ENCODE results near the gene ETV5.
A peak's percentile ranks its signal among the peaks of the same experiment; 100 is the strongest.

The ETV5 gene

DNA sequence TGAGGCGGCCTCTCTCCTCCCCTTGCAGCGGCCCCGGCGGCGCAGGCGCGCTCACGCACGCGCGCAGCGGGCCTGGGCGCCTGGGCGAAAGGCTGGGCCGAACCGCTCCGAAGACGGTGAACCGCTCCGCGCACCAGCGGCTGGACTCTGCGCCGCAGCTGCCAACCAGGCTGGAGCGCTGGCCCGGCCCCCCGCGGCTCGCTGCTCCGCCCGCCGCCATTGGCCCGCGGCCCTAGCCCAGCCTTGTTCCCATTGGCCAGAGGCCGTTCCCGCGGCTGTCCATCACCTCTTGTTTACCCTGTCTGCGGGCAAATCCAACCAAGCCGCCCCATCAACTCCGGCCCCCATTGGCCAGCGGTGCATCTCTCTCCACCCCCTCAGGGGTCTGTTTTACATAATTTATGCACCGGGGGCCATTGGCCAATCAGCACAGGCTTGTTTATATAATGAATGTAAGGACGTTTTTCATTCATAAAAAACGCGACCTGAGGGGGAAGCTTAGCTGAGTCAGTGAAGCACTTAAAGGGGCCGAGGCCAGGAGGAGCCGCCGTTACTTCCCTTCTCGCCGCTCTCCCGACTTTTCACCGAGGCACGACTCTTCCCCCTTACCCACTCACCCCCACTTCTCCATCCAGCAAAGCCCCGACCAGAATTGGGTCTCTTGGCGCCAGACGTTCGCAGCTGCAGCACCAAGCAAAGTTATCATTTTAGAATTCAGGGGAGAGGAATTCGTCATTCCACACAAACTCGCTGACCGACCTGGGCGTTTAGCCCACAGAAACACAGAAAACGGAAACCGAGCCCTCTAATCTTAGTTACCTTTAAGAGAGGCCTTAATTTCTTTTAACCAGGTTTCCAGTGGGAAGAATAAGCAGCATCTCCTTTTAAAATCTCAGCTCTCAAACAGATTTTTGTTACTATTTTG, at the start of gene ETV5:
TSS of gene ETV5 (minus strand) at position 149 of the 925 bp plus-strand sequence. CDS start 3,221 bp downstream, outside the sequence.
- DNase-seq (ENCODE audit: low spot score) = peak; percentile 99

DNA sequence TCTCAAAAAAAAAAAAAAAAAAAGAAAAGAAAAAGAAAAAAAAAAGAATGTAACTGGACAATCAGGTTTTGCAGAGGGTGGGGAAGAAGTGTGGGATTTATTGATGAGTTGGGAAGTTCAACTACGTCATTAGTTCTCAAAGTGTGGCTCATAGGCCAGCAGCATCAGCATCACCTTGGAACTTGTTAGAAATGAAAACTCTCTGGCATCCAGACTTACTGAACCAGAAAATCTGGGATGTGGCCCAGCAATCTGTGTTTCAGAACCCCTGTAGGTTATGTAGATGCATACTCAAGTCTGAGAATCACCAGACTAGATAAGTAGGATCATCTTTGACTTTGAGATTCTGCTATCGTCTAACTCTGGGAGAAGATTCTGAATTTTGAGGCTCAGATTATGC, 45.8 kb upstream of the ETV5 start:
- DNase-seq (ENCODE audit: low spot score) = no peak

GRCh38 chr3:186152889-186153292, 44.0 kb upstream of the ETV5 start:
- no peak for DNase-seq (ENCODE audit: low spot score)

DNA sequence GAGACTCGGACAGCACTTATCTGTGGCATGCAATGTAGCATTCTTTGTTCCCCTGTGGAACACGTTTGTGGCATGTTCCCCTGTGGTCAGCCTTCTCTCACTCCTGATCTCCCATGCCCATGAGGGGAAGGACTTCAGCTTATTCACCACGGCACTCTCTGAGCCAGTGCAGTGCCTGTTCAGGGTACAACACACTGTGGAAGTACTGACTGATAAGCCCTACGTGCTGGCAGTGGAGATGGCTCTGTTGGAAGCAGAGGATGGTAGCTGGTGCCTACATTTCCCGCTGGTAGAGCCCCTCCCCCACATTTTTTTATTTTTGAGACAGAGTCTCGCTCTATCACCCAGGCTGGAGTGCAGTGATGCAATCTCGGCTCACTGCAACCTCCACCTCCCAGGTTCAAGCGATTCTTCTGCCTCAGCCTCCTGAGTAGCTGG, 43.5 kb upstream of the ETV5 start:
- DNase-seq (ENCODE audit: low spot score) = no peak

GRCh38 chr3:186151077-186151971, 42.4 kb upstream of the ETV5 start:
- DNase-seq (ENCODE audit: low spot score) = no peak

- DNase-seq (ENCODE audit: low spot score) = no peak
Observed at GRCh38 chr3:186150041-186150830, 41.3 kb upstream of the ETV5 start.

DNA sequence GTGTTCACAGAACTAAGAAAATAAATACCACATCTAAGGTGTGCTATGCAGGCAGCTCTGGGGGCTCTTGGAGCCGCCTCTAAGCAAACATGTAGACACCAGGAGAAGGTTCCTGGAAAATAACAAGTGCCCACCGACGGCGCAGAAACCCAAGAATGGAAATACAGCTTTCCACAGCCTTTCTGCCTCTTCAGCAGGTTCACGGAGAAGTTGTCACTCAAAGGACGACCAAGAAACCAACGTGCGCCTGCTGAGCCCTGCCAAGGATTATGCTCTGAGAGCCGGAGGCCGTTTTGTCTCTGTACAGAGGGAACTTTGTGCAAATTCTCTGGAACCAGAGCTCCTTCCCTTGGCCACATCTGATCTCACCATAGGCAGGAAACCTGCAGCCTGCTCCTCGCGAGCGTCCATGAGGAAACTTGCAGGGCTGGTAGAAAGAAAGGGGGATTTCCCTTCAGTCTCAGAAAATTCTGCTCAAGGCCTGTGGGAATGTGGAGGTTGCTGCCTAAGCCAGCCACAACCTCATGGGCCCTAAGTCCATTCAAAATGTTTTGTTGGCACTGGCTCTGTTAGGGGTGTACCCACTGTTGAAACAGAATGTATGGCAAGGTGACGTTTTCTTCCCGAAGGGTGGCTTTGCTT, 40.6 kb upstream of the ETV5 start:
- no peak for DNase-seq (ENCODE audit: low spot score)

DNA sequence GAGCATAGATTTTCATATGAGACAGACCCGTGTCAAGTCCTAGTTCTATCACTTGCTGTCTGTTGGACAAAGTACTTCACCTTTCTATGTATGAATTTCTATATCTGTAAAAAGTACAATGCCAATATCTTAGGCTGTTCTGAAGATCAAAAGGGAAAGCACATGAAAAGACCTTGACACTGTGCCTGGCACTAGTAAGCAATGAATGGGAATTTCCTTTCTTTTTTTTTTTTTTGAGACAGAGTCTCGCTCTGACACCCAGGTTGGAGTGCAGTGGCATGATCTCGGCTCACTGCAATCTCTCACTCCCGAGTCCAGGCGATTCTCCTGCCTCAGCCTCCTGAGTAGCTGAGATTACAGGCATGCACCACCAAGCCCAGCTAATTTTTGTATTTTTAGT, 35.4 kb upstream of the ETV5 start:
- DNase-seq (ENCODE audit: low spot score) = no peak

DNA sequence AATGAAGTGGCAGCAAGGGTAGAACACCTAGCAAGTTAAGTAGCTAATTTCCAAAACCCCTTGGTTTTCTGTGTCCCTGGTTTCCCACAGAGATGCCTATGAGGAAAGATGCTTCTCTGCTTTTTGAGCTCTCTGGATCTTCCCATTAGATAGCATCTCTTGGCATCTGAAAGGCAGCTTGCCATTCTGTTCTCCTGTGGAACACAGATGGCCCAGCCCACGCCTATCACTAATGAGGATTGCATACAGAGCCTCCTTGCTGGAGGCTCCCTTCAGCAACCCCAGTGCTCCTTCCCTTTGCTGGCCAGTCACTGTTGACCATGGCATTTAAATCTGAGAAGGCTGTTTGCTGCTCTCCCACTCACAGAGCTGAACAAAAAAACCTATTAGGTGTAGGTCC, 34.4 kb upstream of the ETV5 start:
- DNase-seq (ENCODE audit: low spot score) = no peak

GRCh38 chr3:186142393-186142932, 33.6 kb upstream of the ETV5 start:
- no peak for DNase-seq (ENCODE audit: low spot score)

GRCh38 chr3:186141790-186142189, 32.9 kb upstream of the ETV5 start:
- DNase-seq (ENCODE audit: low spot score) = no peak

DNA sequence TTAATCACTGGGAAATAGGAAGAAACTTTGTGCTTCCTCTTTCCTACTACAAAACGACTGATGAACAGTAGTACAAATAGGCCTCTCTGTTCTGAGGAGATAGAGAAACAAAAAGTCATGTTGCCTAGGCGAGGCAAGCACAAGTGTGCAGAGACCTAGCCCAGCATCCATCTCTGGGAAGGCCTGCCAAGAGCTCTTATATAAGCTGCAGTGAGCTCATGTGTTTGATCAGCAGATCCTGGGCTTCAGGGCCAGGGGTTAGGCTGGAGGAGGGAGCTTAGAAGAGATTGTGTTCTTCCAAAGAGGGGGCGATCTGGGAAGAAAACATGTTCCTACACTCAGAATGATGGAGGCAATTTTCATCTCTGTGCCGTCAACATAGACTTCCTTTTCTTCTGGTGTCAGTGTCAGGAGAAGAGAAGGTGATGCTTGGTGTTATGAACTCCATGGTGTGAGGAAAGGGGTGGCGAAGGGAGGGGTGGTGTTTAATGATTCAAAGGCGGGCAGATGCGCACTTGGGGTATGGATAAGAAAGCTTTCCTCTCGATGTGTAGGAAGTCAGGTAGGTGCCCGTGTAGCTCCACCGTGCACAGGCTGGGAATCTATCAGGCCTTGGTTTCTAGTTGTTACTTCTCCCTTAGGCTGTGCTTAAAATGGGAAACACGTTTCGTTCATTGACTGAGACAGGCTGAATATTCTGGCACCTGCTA, 29.5 kb upstream of the ETV5 start:
- no peak for DNase-seq (ENCODE audit: low spot score)

DNA sequence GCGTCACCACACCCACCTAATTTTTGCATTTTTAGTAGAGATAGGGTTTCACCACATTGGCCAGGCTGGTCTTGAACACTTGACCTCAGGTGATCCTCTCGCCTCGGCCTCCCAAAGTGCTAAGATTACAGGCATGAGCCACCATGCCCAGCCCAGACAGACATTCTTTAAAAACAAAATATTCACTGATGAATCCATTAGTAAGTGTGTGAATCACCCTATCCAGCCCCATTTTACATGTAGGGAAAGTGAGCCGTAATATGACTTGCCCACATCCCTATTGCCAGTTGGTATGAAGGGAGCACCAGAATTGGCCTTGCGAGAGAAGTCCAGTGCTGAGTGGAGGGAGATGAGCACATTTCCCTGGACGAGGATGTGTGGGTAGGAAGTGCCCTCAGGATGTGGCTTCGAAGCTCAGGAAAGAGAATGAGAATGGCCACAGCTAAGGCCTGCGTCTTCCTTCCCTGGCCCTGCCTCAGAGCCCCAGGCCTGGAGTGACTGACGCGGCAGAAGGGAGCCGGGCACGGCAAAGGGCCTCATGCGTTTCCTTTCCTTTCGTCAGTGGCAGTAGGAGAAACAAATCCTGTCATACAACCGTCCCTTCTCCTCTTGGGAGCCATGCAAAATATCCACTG, 28.3 kb upstream of the ETV5 start:
- no peak for DNase-seq (ENCODE audit: low spot score)

GRCh38 chr3:186133980-186134379, 25.1 kb upstream of the ETV5 start:
- DNase-seq (ENCODE audit: low spot score) = no peak

GRCh38 chr3:186132487-186132886, 23.6 kb upstream of the ETV5 start:
- no peak for DNase-seq (ENCODE audit: low spot score)

DNA sequence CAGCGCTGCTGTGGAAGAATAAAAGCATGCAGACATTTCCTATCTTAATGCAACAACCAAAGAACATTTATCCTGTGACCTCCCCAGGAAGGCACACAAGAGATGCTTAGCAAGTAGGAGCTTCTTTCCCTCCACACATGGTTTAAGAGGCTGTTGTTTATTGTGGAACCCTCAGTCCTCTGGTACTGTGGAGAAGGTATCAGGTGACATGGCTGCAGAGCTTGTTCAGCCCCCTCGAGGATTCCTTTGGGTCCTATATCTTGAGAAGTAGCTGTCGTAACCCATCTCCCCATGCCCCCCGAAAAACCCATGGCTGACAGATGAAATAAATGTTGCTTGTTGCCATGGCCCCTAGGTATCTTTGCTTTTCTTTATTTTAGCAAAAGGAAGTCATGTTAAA, 20.3 kb upstream of the ETV5 start:
- DNase-seq (ENCODE audit: low spot score) = no peak

- no peak for DNase-seq (ENCODE audit: low spot score)
Observed at GRCh38 chr3:186128158-186128557, 19.3 kb upstream of the ETV5 start.

GRCh38 chr3:186127463-186127862, 18.6 kb upstream of the ETV5 start:
- DNase-seq (ENCODE audit: low spot score) = no peak

DNA sequence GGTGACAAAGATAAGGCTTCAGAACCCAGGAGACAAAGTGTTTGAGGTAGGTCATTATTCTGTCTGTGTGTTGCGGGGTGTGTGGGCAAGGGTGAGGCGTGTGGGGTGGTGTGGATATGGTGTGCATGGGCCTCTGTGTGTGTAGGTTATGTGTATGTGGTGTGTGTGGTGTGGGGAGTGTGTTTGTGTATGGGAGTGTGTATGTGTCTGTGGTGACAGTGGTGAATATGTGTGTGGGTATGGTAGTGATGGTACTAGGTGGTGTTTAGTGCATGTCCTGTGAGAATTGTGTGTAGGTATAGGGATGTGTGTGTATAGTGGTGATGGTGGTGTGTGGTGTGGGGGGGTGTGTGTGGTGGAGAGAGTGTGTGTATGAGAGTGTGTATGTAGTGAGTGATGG, 16.2 kb upstream of the ETV5 start:
- no peak for DNase-seq (ENCODE audit: low spot score)

GRCh38 chr3:186124592-186124991, 15.7 kb upstream of the ETV5 start:
- no peak for DNase-seq (ENCODE audit: low spot score)
